ENCODE results near the gene NBEA.
"Not testable (repeated sequence)": the region's sequence is repeated elsewhere in the genome, so short reads cannot be mapped to it uniquely, and the experiment has no call there.

The NBEA gene

GRCh38 chr13:35621989-35622388, 679.9 kb downstream of the NBEA start:
- DNase-seq (ENCODE audit: extremely low read depth in 1 of 2, low read depth in 1 of 2) = no peak

- no peak for DNase-seq (ENCODE audit: extremely low read depth in 1 of 2, low read depth in 1 of 2)
These were observed 687.0 kb downstream of the NBEA start for GRCh38 chr13:35629026-35629425.

- no peak for DNase-seq (ENCODE audit: extremely low read depth in 1 of 2, low read depth in 1 of 2)
These were observed 688.6 kb downstream of the NBEA start for GRCh38 chr13:35630551-35631275.

GRCh38 chr13:35631666-35632065, 689.6 kb downstream of the NBEA start:
- no peak for DNase-seq (ENCODE audit: extremely low read depth in 1 of 2, low read depth in 1 of 2)

- DNase-seq (ENCODE audit: extremely low read depth in 1 of 2, low read depth in 1 of 2) = no peak
These were observed 701.6 kb downstream of the NBEA start for GRCh38 chr13:35643625-35644024.

GRCh38 chr13:35646056-35646774, 704.1 kb downstream of the NBEA start:
- no peak for DNase-seq (ENCODE audit: extremely low read depth in 1 of 2, low read depth in 1 of 2)

GRCh38 chr13:35648201-35648600, 706.1 kb downstream of the NBEA start:
- no peak for DNase-seq (ENCODE audit: extremely low read depth in 1 of 2, low read depth in 1 of 2)

GRCh38 chr13:35649162-35649561, 707.1 kb downstream of the NBEA start:
- DNase-seq (ENCODE audit: extremely low read depth in 1 of 2, low read depth in 1 of 2) = no peak

GRCh38 chr13:35659796-35660195, 717.7 kb downstream of the NBEA start:
- DNase-seq (ENCODE audit: extremely low read depth in 1 of 2, low read depth in 1 of 2) = no peak

GRCh38 chr13:35664747-35665146, 722.7 kb downstream of the NBEA start:
- DNase-seq (ENCODE audit: extremely low read depth in 1 of 2, low read depth in 1 of 2) = no peak

- no peak for DNase-seq (ENCODE audit: extremely low read depth in 1 of 2, low read depth in 1 of 2)
These were observed 727.3 kb downstream of the NBEA start for GRCh38 chr13:35669321-35669720.

- no peak for DNase-seq (ENCODE audit: extremely low read depth in 1 of 2, low read depth in 1 of 2)
These were observed 730.5 kb downstream of the NBEA start for GRCh38 chr13:35672611-35673010.

GRCh38 chr13:35675651-35676050, 733.6 kb downstream of the NBEA start:
- no peak for DNase-seq (ENCODE audit: extremely low read depth in 1 of 2, low read depth in 1 of 2)

GRCh38 chr13:35677863-35678262, 735.8 kb downstream of the NBEA start:
- not testable (repeated sequence) for DNase-seq (ENCODE audit: extremely low read depth in 1 of 2, low read depth in 1 of 2)

- DNase-seq (ENCODE audit: extremely low read depth in 1 of 2, low read depth in 1 of 2) = no peak
These were observed 739.6 kb downstream of the NBEA start for GRCh38 chr13:35681685-35682084.

GRCh38 chr13:35684432-35684831, 742.4 kb downstream of the NBEA start:
- no peak for DNase-seq (ENCODE audit: extremely low read depth in 1 of 2, low read depth in 1 of 2)

- DNase-seq (ENCODE audit: extremely low read depth in 1 of 2, low read depth in 1 of 2) = no peak
These were observed 745.3 kb downstream of the NBEA start for GRCh38 chr13:35687336-35687735.

GRCh38 chr13:35690581-35691207, 748.6 kb downstream of the NBEA start:
- no peak for DNase-seq (ENCODE audit: extremely low read depth in 1 of 2, low read depth in 1 of 2)

- no peak for DNase-seq (ENCODE audit: extremely low read depth in 1 of 2, low read depth in 1 of 2)
These were observed 751.2 kb downstream of the NBEA start for GRCh38 chr13:35693134-35693784.

- no peak for DNase-seq (ENCODE audit: extremely low read depth in 1 of 2, low read depth in 1 of 2)
These were observed 752.0 kb downstream of the NBEA start for GRCh38 chr13:35694031-35694430.
